Heart left ventricle (tissue), 16 donors: ENCODE data around the gene FAM83B. TPM values are rescaled to one million over a fixed set of nuclear protein-coding genes. Genes with fewer than 3 reads are reported as not detected.

Source experiments
- ATAC-seq, 4 donors: fragments of 200-7000 bp; cut with Tn5 transposase; one replicate each; pipeline ENCODE4 v1.9.1; 2020 to 2022; ENCODE audit warnings: moderate library complexity in 4 of 4, mild to moderate bottlenecking in 3 of 4, moderate number of reproducible peaks in 1 of 4
- DNase-seq, 5 donors: peaks; one replicate each; pipeline ENCODE4 v3.0.0-alpha.2; 2020
- H3K27ac ChIP-seq, 12 donors: fragments of 200-600 bp; sonication (generic) in 4 of 12; one replicate each; pipeline versions ENCODE4 v1.5.0 to v1.8.0; 2016 to 2022; ENCODE audit warnings: mild to moderate bottlenecking in 2 of 12
- H3K27me3 ChIP-seq, 9 donors: fragments of 200-600 bp; sonication (generic) in 2 of 9; one replicate each; pipeline versions ENCODE4 v1.5.1 to v1.8.0; 2016 to 2022; ENCODE audit warnings: mild to moderate bottlenecking in 3 of 9
- H3K36me3 ChIP-seq, 9 donors: fragments of 200-600 bp; sonication (generic) in 2 of 9; one replicate each; pipeline versions ENCODE4 v1.5.0 to v1.8.0; 2018 to 2022; ENCODE audit warnings: mild to moderate bottlenecking in 2 of 9
- H3K4me1 ChIP-seq, 12 donors: fragments of 200-600 bp; sonication (generic) in 4 of 12; one replicate each; pipeline versions ENCODE4 v1.5.0 to v1.8.0; 2016 to 2022; ENCODE audit warnings: mild to moderate bottlenecking in 3 of 12
- H3K4me3 ChIP-seq, 12 donors: fragments of 200-600 bp; sonication (generic) in 4 of 12; one replicate each; pipeline versions ENCODE4 v1.5.0 to v1.8.0; 2017 to 2022; ENCODE audit warnings: mild to moderate bottlenecking in 9 of 12, moderate library complexity in 4 of 12
- H3K9me3 ChIP-seq, 12 donors: fragments of 200-600 bp; sonication (generic) in 4 of 12; one replicate each; pipeline versions ENCODE4 v1.5.0 to v1.8.0; 2016 to 2022; ENCODE audit warnings: mild to moderate bottlenecking in 1 of 12
- POLR2A ChIP-seq, 2 donors: fragments of 450-650 bp; IDR thresholded peaks; one replicate each; pipeline ENCODE4 v1.6.1; 2017; ENCODE audit warnings: antibody characterized with exemption in 2 of 2, mild to moderate bottlenecking in 2 of 2, moderate library complexity in 2 of 2
- WGBS, 4 donors: extraction: QIAGEN DNeasy Blood & Tissue Kit in 2 of 4; methylation state at CpG; one replicate each; pipeline versions ENCODE4 v1.1.5 to v1.1.7; 2013 to 2018; 5-methylcytosine and 5-hydroxymethylcytosine counted together
- intact Hi-C, 10 donors: fragments of 100-400 bp; cut with DNase I; formaldehyde crosslinking; loops; one replicate each; pipeline versions ENCODE4 v1.11.1 to v1.14.2; 2022
- polyA plus RNA-seq, 2 donors: library from polyadenylated mRNA; stranded (reverse); fragments of 200-250 nt; gene quantifications; one replicate each; pipeline ENCODE4 v1.2.3, GENCODE V29; 2013
- total RNA-seq, 9 donors: library from RNA; depleted of rRNA in 2 of 9; stranded (reverse); fragments of >200 nt in 2 of 9; fragmentation: NEBNext Ultra II Directional in 3 of 9; extraction: Animal tissue kit (Norgen Biotek cat#: 25700) in 3 of 9; gene quantifications; one replicate each; pipeline versions ENCODE4 v1.1.0 to v1.2.4, GENCODE V29; 2016 to 2023
- TF ChIP-seq, protein P1 (sequence below), 12 donors: fragments of 200-600 bp; sonication (generic) in 4 of 12; IDR thresholded peaks; one replicate each; pipeline versions ENCODE4 v1.5.0 to v1.8.0; 2018 to 2022; ENCODE audit warnings: antibody characterized with exemption in 12 of 12, mild to moderate bottlenecking in 5 of 12
- donor health status: ischemic (EF 13 %, LVEDD 7.1; RV severe dilation, severe dysfunction).
- donor health status: healthy with polysubstance abuse.
- donor health status: DM: no; HTN: yes; CAD: no.
- donor health status: DM: no; HTN: no; CAD: no.
- donor health status: ischemic (EF 25% LVEDD 6.9; RV normal size, moderate dysfunction).
- donor health status: ischemic (EF 25% LVEDD 5.7; RV mildly dilated, moderate dysfunction).
- donor health status: healthy.
- donor health status: DM: yes; HTN: yes; CAD: no.
- donor health status: ischemic (EF 35%, LVEDD 5.7; RV mildly dilated, moderate dysfunction).
- donor health status: nonischemic (EF 11% LVEDD 7.7; RV severe dilation, severe dysfunction).
- donor health status: DM: yes; HTN: yes; CAD: no.
- donor health status: PGD.
- donor health status: ischemic (EF 29% LVEDD 5.4; RV normal size, mild dysfunction).
- donor health status: nonischemic (EF 23%, LVEDD 6.1; RV moderate dilation, normal function).

Gene FAM83B
- total and polyA plus RNA-seq, 11 donors: 0.03 to 1.1 (median 0.29) TPM; not detected in 1

DNA sequence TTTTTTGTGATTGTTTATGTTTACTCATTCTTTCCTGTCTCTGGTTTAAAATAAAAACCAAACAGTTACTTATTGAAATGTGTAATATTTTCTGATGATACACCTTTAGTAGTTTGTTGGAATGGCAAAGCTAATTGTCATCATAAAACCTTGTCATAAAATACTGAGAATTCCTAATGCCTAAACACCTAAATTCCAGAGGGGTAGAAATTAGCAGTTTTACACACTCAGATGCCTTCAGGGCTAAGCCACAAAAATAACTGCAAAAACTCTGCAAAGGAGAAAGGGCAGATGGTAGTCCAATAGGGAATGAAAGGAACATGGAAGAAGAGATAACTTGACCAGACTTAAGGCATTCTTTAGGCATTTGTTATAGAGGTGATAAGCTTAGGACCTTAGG lies 30.3 kb downstream of the FAM83B start:
- H3K36me3 ChIP-seq: no peaks in the 10 kb centered on the region
- no peak overlapping the region for H3K27ac ChIP-seq
- H3K27me3 ChIP-seq: no peaks in the 10 kb centered on the region
- H3K4me3 ChIP-seq: no peak overlapping the region
- ATAC-seq: no peak
- H3K9me3 ChIP-seq: peaks cover 0 to 3% (median 0%) of the 10 kb centered on the region in 12 donors
- H3K4me1 ChIP-seq: no peaks in the 10 kb centered on the region
- TF ChIP-seq POLR2A (IDR thresholded peaks at IDR 0.05): no peak
- TF ChIP-seq, protein P1, sequence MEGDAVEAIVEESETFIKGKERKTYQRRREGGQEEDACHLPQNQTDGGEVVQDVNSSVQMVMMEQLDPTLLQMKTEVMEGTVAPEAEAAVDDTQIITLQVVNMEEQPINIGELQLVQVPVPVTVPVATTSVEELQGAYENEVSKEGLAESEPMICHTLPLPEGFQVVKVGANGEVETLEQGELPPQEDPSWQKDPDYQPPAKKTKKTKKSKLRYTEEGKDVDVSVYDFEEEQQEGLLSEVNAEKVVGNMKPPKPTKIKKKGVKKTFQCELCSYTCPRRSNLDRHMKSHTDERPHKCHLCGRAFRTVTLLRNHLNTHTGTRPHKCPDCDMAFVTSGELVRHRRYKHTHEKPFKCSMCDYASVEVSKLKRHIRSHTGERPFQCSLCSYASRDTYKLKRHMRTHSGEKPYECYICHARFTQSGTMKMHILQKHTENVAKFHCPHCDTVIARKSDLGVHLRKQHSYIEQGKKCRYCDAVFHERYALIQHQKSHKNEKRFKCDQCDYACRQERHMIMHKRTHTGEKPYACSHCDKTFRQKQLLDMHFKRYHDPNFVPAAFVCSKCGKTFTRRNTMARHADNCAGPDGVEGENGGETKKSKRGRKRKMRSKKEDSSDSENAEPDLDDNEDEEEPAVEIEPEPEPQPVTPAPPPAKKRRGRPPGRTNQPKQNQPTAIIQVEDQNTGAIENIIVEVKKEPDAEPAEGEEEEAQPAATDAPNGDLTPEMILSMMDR (IDR thresholded peaks at IDR 0.05): no peak
- no peak for DNase-seq
- intact Hi-C loops: loop anchor here in 1 of 10 donors (5.0 kb wide), 1 partner anchor 190 kb away; no protein-coding TSS in a partner anchor

DNA sequence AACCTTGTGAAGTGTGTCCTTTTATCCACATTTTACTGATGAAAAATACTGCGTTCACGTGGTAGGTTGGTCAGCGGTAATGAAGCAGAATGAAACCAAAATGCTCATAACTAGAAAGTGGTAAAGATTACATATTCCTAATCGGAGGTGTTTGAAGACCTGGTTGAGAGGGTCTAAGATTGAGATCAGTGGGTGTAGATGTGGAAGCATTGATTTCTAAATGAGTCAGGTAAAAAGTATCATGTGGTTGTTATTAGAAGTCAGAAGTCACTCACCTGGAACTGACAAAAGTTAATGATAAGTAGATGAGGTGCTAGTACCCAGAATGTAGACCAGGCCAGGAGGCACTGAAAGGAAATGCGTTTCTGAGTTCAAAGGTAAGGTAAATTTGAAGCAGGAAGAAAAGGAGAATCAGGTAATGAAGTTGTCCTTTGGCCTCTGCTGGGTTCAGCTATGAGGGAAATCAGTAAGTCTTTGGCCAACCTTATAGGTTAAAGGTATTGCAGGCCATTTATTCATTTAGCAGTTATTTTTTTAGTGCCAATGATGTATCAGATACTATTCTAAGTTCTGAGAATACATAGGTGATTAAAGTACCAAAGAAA lies 31.2 kb downstream of the FAM83B start:
- 84 to 88% (median 87%) methylated on average over 5 of the region's 5 CpGs for WGBS, 4 donors
- no peaks in the 10 kb centered on the region for H3K27me3 ChIP-seq
- H3K36me3 ChIP-seq: no peaks in the 10 kb centered on the region
- H3K4me1 ChIP-seq: no peaks in the 10 kb centered on the region
- H3K27ac ChIP-seq: no peak overlapping the region
- intact Hi-C loops: loop anchor here in 1 of 10 donors (5.0 kb wide), 1 partner anchor 189 kb away; no protein-coding TSS in a partner anchor
- H3K4me3 ChIP-seq: no peak overlapping the region
- TF ChIP-seq, protein P1 (IDR thresholded peaks at IDR 0.05): no peak
- no peak for TF ChIP-seq POLR2A (IDR thresholded peaks at IDR 0.05)
- peaks cover 0 to 7% (median 0%) of the 10 kb centered on the region in 12 donors for H3K9me3 ChIP-seq
- no peak for DNase-seq
- no peak for ATAC-seq

DNA sequence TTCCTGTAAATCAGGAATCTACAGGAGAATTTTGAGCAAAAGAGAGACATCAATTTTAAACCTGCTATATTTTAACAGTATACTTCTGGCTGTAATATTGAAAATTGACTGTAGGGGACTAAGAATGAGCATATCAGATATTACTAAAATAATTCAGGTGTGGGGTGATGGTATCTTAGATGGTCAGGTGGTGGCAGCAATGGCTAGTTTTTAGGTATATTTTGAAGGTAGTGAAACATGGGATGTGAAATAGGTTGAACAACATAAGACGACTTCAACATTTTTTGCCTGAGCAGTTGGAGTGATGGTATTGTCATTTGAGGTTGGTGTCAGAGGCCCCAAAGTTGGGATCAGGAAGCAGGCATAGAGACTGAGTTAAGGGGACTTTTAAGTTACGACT lies 32.1 kb downstream of the FAM83B start:
- 66 to 84% (median 76%) methylated on average over 2 of the region's 2 CpGs for WGBS, 4 donors
- intact Hi-C loops: loop anchor here in 1 of 10 donors (5.0 kb wide), 1 partner anchor 189 kb away; no protein-coding TSS in a partner anchor
- no peak for ATAC-seq

DNA sequence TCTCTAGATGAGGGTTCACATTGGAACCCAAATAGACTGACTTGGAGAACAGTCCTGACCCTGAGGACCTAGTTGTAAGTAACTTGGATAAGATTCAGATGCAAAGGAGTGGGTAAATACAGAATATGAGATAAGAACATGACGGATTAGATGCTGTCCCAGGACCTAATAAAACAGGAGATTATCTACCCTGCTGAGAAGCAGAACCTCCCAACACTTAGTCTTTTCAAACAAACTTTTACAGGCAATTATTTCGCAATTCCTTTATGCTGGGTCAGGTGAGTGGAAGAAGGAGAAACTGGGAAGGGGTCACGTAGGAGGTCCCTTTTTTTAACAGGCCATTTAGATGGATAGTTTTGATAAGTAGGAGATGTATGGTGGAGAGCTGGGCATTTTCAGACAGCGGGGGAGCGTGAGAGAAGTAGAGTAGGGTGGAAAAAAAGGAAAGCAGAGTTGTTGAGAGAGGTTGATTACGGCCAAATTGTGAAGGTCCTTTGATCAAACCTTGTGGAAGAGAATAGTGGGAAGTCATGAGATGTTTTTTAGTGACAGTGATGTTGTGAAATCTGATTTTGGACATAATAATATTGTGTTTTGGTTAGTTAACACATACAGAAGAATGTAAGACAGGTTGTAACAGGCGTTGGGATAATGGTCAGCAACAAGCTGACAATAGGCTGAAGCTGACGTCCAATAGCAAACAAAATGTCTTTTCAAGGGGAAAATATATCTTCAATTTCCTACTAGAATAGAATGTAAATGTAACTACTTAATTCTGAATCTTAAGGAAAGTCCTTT lies 32.8 kb downstream of the FAM83B start:
- TF ChIP-seq, protein P1 (IDR thresholded peaks at IDR 0.05): no peak
- TF ChIP-seq POLR2A (IDR thresholded peaks at IDR 0.05): no peak
- H3K27me3 ChIP-seq: no peaks in the 10 kb centered on the region
- intact Hi-C loops: loop anchor here in 1 of 10 donors (5.0 kb wide), 1 partner anchor 188 kb away; no protein-coding TSS in a partner anchor
- no peaks in the 10 kb centered on the region for H3K36me3 ChIP-seq
- no peaks in the 10 kb centered on the region for H3K4me1 ChIP-seq
- H3K27ac ChIP-seq: no peak overlapping the region
- no peak for ATAC-seq
- H3K4me3 ChIP-seq: no peak overlapping the region
- H3K9me3 ChIP-seq: peaks cover 0 to 7% (median 0%) of the 10 kb centered on the region in 12 donors
- DNase-seq: no peak
- WGBS, 4 donors: 56 to 67% (median 60%) methylated on average over 8 of the region's 8 CpGs

More for the DNA sequence above, 32.1 kb downstream of the FAM83B start:
- Histone ChIP-seq H3K4me1 (no peaks in the 10 kb centered on the region), H3K4me3 (no peak overlapping the region), H3K36me3 (no peaks in the 10 kb centered on the region), H3K9me3 (peaks cover 0 to 7% (median 0%) of the 10 kb centered on the region in 12 donors), H3K27me3 (no peaks in the 10 kb centered on the region), H3K27ac (no peak overlapping the region)
- DNase-seq: no peak
- no peak for TF ChIP-seq POLR2A (IDR thresholded peaks at IDR 0.05)
